ENCODE measurements around the gene CA14.
"Not testable (repeated sequence)": the region's sequence is repeated elsewhere in the genome, so short reads cannot be mapped to it uniquely, and the experiment has no call there.

Gene CA14

GRCh38 chr1:150235852-150236613, 21.5 kb upstream of the CA14 start, which contains the start of gene ANP32E:
TSS of gene ANP32E (minus strand) at chr1:150236112. CDS start at chr1:150235786, 326 bp downstream.
- DNase-seq (ENCODE audit: low read depth in 2 of 2): peak; percentile 79 to 81

GRCh38 chr1:150236614-150237100, 20.9 kb upstream of the CA14 start:
- DNase-seq (ENCODE audit: low read depth in 2 of 2): no peak

GRCh38 chr1:150237176-150237575, 20.4 kb upstream of the CA14 start:
- not testable (repeated sequence) for DNase-seq (ENCODE audit: low read depth in 2 of 2)

GRCh38 chr1:150237746-150238145, 19.8 kb upstream of the CA14 start:
- DNase-seq (ENCODE audit: low read depth in 2 of 2): no peak

- no peak for DNase-seq (ENCODE audit: low read depth in 2 of 2)
Observed at GRCh38 chr1:150243003-150243402, 14.6 kb upstream of the CA14 start.

GRCh38 chr1:150249936-150250335, 7.6 kb upstream of the CA14 start:
- DNase-seq (ENCODE audit: low read depth in 2 of 2): no peak

GRCh38 chr1:150256198-150256553, 1.4 kb upstream of the CA14 start:
- DNase-seq (ENCODE audit: low read depth in 2 of 2): no peak

- DNase-seq (ENCODE audit: low read depth in 2 of 2): no peak
Observed at GRCh38 chr1:150256554-150257341, 826 bp upstream of the CA14 start.

- no peak for DNase-seq (ENCODE audit: low read depth in 2 of 2)
Observed at GRCh38 chr1:150259217-150259616, 1.6 kb downstream of the CA14 start.

- DNase-seq (ENCODE audit: low read depth in 2 of 2): no peak
Observed at GRCh38 chr1:150259758-150260669, 2.4 kb downstream of the CA14 start.

GRCh38 chr1:150261367-150261766, 3.8 kb downstream of the CA14 start:
- DNase-seq (ENCODE audit: low read depth in 2 of 2): no peak

- DNase-seq (ENCODE audit: low read depth in 2 of 2): no peak
Observed at GRCh38 chr1:150262388-150263320, 5.1 kb downstream of the CA14 start.

GRCh38 chr1:150263549-150263948, 6.0 kb downstream of the CA14 start:
- no peak for DNase-seq (ENCODE audit: low read depth in 2 of 2)

- no peak for DNase-seq (ENCODE audit: low read depth in 2 of 2)
Observed at GRCh38 chr1:150267896-150268295, 10.3 kb downstream of the CA14 start.

- peak in 1 of 2 donors; percentile 5 for DNase-seq (ENCODE audit: low read depth in 2 of 2)
Observed at GRCh38 chr1:150268340-150268704, 10.7 kb downstream of the CA14 start.

GRCh38 chr1:150268705-150269403, 11.3 kb downstream of the CA14 start, which contains the start of gene APH1A:
TSS of gene APH1A (minus strand) at chr1:150269016. CDS start at chr1:150268810, 206 bp downstream.
- DNase-seq (ENCODE audit: low read depth in 2 of 2): peak; percentile 78 to 81

- DNase-seq (ENCODE audit: low read depth in 2 of 2): no peak
Observed at GRCh38 chr1:150269451-150269850, 11.9 kb downstream of the CA14 start.

- DNase-seq (ENCODE audit: low read depth in 2 of 2): no peak
Observed at GRCh38 chr1:150271291-150271959, 13.9 kb downstream of the CA14 start.

GRCh38 chr1:150273311-150273710, 15.7 kb downstream of the CA14 start:
- DNase-seq (ENCODE audit: low read depth in 2 of 2): no peak

Measured in stimulated activated CD8-positive, alpha-beta memory T cell treated with anti-CD3 and anti-CD28 coated beads, Interleukin-7, amount 100 ng/mL, for 1 hour (primary cell).